CD14-positive monocyte (primary cell): ENCODE measurements around the gene SH3RF3. TPM values are rescaled to one million over a fixed set of nuclear protein-coding genes. Genes with fewer than 3 reads are reported as not detected.

ENCODE experiments used
- DNase-seq, 3 donors: peaks; one replicate each; pipeline ENCODE4 v3.0.0-alpha.2; 2011 to 2022
- H2AFZ ChIP-seq: 2 replicates; pipeline ENCODE4 v1.6.0; 2012; ENCODE audit warnings: mild to moderate bottlenecking, low read depth, low read length, inconsistent platforms; ENCODE audit not compliant: insufficient read depth, poor library complexity, severe bottlenecking
- H3K27ac ChIP-seq, 2 donors: 1 replicate in 1 of 2; 2 replicates in 1 of 2; pipeline ENCODE4 v1.5.1; 2012 to 2013; ENCODE audit warnings: low read length in 2 of 2, control low read depth in 1 of 2, inconsistent platforms in 1 of 2, low read depth in 1 of 2, mild to moderate bottlenecking in 1 of 2
- H3K27me3 ChIP-seq, 2 donors: one replicate each; pipeline versions ENCODE4 v1.6.0 to v1.6.1; 2011 to 2013; ENCODE audit warnings: low read length in 2 of 2; ENCODE audit not compliant: control insufficient read depth in 2 of 2, insufficient read depth in 2 of 2
- H3K36me3 ChIP-seq, 2 donors: replicated peaks in 1 of 2; 1 replicate in 1 of 2; 2 replicates in 1 of 2; pipeline versions ENCODE4 v1.5.1 to v1.6.1; 2012 to 2013; ENCODE audit warnings: low read length in 2 of 2, control low read depth in 1 of 2, inconsistent platforms in 1 of 2, mild to moderate bottlenecking in 1 of 2; ENCODE audit not compliant: insufficient read depth in 2 of 2, control insufficient read depth in 1 of 2
- H3K4me1 ChIP-seq, 2 donors: 1 replicate in 1 of 2; 2 replicates in 1 of 2; pipeline versions ENCODE4 v1.5.1 to v1.6.1; 2012 to 2013; ENCODE audit warnings: low read length in 2 of 2, control low read depth in 1 of 2, inconsistent platforms in 1 of 2, mild to moderate bottlenecking in 1 of 2, moderate library complexity in 1 of 2; ENCODE audit not compliant: insufficient read depth in 2 of 2, control insufficient read depth in 1 of 2
- H3K4me2 ChIP-seq: replicated peaks from 2 replicates; pipeline ENCODE3; 2012; ENCODE audit warnings: low read length, moderate library complexity, mild to moderate bottlenecking; ENCODE audit not compliant: poor library complexity, severe bottlenecking; ENCODE audit errors: extremely low read depth
- H3K4me3 ChIP-seq, 3 experiments: fragments of 200-600 bp in 1 of 3; sonication (generic) in 1 of 3; replicated peaks in 1 of 3; 1 replicate in 2 of 3; 2 replicates in 1 of 3; pipeline ENCODE4 v1.5.1; 2011 to 2013; ENCODE audit warnings: low read length in 3 of 3, mild to moderate bottlenecking in 3 of 3, control low read depth in 2 of 3, low read depth in 2 of 3, inconsistent platforms in 1 of 3, moderate library complexity in 1 of 3
- H3K79me2 ChIP-seq: 2 replicates; pipeline ENCODE4 v1.6.0; 2012; ENCODE audit warnings: mild to moderate bottlenecking, control low read depth, inconsistent platforms, low read length, moderate library complexity; ENCODE audit not compliant: insufficient read depth
- H3K9ac ChIP-seq: 2 replicates; pipeline ENCODE4 v1.6.0; 2017; ENCODE audit warnings: low read length, mild to moderate bottlenecking; ENCODE audit not compliant: insufficient read depth, poor library complexity, severe bottlenecking
- H3K9me3 ChIP-seq, 2 donors: replicated peaks in 1 of 2; 1 replicate in 1 of 2; 2 replicates in 1 of 2; pipeline versions ENCODE4 v1.5.1 to v1.6.1; 2012 to 2013; ENCODE audit warnings: low read length in 2 of 2, control low read depth in 1 of 2; ENCODE audit not compliant: control insufficient read depth in 1 of 2, insufficient read depth in 1 of 2
- H4K20me1 ChIP-seq: 2 replicates; pipeline ENCODE4 v1.6.0; 2012; ENCODE audit warnings: mild to moderate bottlenecking, low read length, control low read depth, moderate library complexity; ENCODE audit not compliant: insufficient read depth
- H3K27ac Mint-ChIP-seq, 7 donors: one replicate each; pipeline ENCODE4 v1.8.0; 2020; ENCODE audit warnings: mild to moderate bottlenecking in 7 of 7, mixed read lengths in 7 of 7, moderate library complexity in 6 of 7, inconsistent platforms in 2 of 7
- H3K27me3 Mint-ChIP-seq, 3 donors: one replicate each; pipeline ENCODE4 v1.8.0; 2021 to 2022; ENCODE audit warnings: low read depth in 3 of 3, mild to moderate bottlenecking in 3 of 3, mixed read lengths in 3 of 3, moderate library complexity in 3 of 3, inconsistent platforms in 1 of 3
- H3K36me3 Mint-ChIP-seq, 2 donors: one replicate each; pipeline ENCODE4 v1.8.0; 2020; ENCODE audit warnings: mixed read lengths in 2 of 2, inconsistent platforms in 1 of 2, mild to moderate bottlenecking in 1 of 2
- H3K4me1 Mint-ChIP-seq: one replicate; pipeline ENCODE4 v1.8.0; 2020; ENCODE audit warnings: mild to moderate bottlenecking, mixed read lengths
- H3K4me3 Mint-ChIP-seq, 2 donors: one replicate each; pipeline ENCODE4 v1.8.0; 2020; ENCODE audit warnings: mild to moderate bottlenecking in 2 of 2, mixed read lengths in 2 of 2, moderate library complexity in 1 of 2
- H3K9me3 Mint-ChIP-seq, 7 donors: one replicate each; pipeline ENCODE4 v1.8.0; 2020 to 2022; ENCODE audit warnings: mixed read lengths in 7 of 7, mild to moderate bottlenecking in 6 of 7, moderate library complexity in 6 of 7, inconsistent platforms in 2 of 7
- CTCF ChIP-seq: fragments of 200-600 bp; IDR thresholded peaks from one replicate; pipeline ENCODE4 v1.8.0; 2022; ENCODE audit warnings: antibody characterized with exemption, mild to moderate bottlenecking
- WGBS: methylation state at CpG from one replicate; pipeline ENCODE4 v1.1.5; 2013; ENCODE audit warnings: missing lambda C conversion rate; ENCODE audit not compliant: insufficient coverage; 5-methylcytosine and 5-hydroxymethylcytosine counted together
- intact Hi-C, 2 donors: fragments of 100-400 bp; cut with micrococcal nuclease; formaldehyde crosslinking; loops; one replicate each; pipeline versions ENCODE4 v1.15.0 to v1.15.1; 2023
- polyA plus RNA-seq, 3 donors: library from polyadenylated mRNA; depleted of rRNA in 1 of 3; unstranded in 2 of 3; stranded (reverse) in 1 of 3; fragments of 300-500 nt in 2 of 3; fragments of >200 nt in 1 of 3; fragmentation: Illumina TruSeq in 2 of 3; gene quantifications; 1 replicate in 2 of 3; 2 replicates in 1 of 3; pipeline ENCODE4 v1.2.3, GENCODE V29; 2012 to 2021

SH3RF3 gene
- polyA plus RNA-seq, 3 donors = 0.25 to 0.75 (median 0.34) TPM

GRCh38 chr2:109507828-109508227, 378.8 kb downstream of the SH3RF3 start:
- intact Hi-C loops = loop anchor here in 1 of 2 donors (10.0 kb wide), 1 partner anchor 583 kb away; no protein-coding TSS in a partner anchor
- Histone ChIP-seq H3K79me2 (no peaks in the 10 kb centered on the region), H4K20me1 (no peaks in the 10 kb centered on the region), H3K9ac (no peak overlapping the region), H3K4me1 (no peaks in the 10 kb centered on the region), H3K27me3 (no peaks in the 10 kb centered on the region), H3K4me3 (no peak overlapping the region), H2AFZ (no peak overlapping the region), H3K36me3 (no peaks in the 10 kb centered on the region), H3K4me2 (no peak overlapping the region), H3K9me3 (no peaks in the 10 kb centered on the region), H3K27ac (no peak overlapping the region)
- H3K4me1 Mint-ChIP-seq = peaks cover 2% of the 10 kb centered on the region
- no peaks in the 10 kb centered on the region for H3K36me3 Mint-ChIP-seq
- H3K4me3 Mint-ChIP-seq = no peak overlapping the region
- TF ChIP-seq CTCF = no peak
- peak overlapping the region in 1 of 7 donors; percentile 8 for H3K27ac Mint-ChIP-seq
- H3K9me3 Mint-ChIP-seq = peaks cover 0 to 1% (median 0%) of the 10 kb centered on the region in 7 donors
- 71% methylated on average over 5 of the region's 6 CpGs for WGBS
- DNase-seq = no peak
- H3K27me3 Mint-ChIP-seq = peaks cover 2 to 7% (median 3%) of the 10 kb centered on the region in 3 donors

GRCh38 chr2:109508556-109508955, 379.6 kb downstream of the SH3RF3 start:
- WGBS = 86% methylated on average over 7 of the region's 8 CpGs
- no peak overlapping the region for H2AFZ ChIP-seq
- Mint-ChIP-seq H3K9me3 (peaks cover 0 to 1% (median 0%) of the 10 kb centered on the region in 7 donors), H3K36me3 (no peaks in the 10 kb centered on the region), H3K4me1 (peaks cover 2% of the 10 kb centered on the region), H3K27me3 (peaks cover 2 to 9% (median 3%) of the 10 kb centered on the region in 3 donors), H3K27ac (no peak overlapping the region), H3K4me3 (no peak overlapping the region)
- H3K4me3 ChIP-seq = no peak overlapping the region
- no peaks in the 10 kb centered on the region for H3K79me2 ChIP-seq
- H3K27ac ChIP-seq = no peak overlapping the region
- H3K36me3 ChIP-seq = no peaks in the 10 kb centered on the region
- TF ChIP-seq CTCF = no peak
- H3K27me3 ChIP-seq = no peaks in the 10 kb centered on the region
- no peak overlapping the region for H3K9ac ChIP-seq
- no peak overlapping the region for H3K4me2 ChIP-seq
- H4K20me1 ChIP-seq = no peaks in the 10 kb centered on the region
- H3K9me3 ChIP-seq = no peaks in the 10 kb centered on the region
- intact Hi-C loops = loop anchor here in 1 of 2 donors (10.0 kb wide), 1 partner anchor 584 kb away; no protein-coding TSS in a partner anchor
- H3K4me1 ChIP-seq = no peaks in the 10 kb centered on the region
- no peak for DNase-seq
